HG03095 (cell line): ENCODE data around the gene MVK.

Source experiments
- ATAC-seq: cut with Tn5 transposase; IDR thresholded peaks from one replicate; pipeline ENCODE4 v1.9.1; 2021; ENCODE audit warnings: moderate library complexity; ENCODE audit not compliant: unreplicated experiment

MVK gene

DNA sequence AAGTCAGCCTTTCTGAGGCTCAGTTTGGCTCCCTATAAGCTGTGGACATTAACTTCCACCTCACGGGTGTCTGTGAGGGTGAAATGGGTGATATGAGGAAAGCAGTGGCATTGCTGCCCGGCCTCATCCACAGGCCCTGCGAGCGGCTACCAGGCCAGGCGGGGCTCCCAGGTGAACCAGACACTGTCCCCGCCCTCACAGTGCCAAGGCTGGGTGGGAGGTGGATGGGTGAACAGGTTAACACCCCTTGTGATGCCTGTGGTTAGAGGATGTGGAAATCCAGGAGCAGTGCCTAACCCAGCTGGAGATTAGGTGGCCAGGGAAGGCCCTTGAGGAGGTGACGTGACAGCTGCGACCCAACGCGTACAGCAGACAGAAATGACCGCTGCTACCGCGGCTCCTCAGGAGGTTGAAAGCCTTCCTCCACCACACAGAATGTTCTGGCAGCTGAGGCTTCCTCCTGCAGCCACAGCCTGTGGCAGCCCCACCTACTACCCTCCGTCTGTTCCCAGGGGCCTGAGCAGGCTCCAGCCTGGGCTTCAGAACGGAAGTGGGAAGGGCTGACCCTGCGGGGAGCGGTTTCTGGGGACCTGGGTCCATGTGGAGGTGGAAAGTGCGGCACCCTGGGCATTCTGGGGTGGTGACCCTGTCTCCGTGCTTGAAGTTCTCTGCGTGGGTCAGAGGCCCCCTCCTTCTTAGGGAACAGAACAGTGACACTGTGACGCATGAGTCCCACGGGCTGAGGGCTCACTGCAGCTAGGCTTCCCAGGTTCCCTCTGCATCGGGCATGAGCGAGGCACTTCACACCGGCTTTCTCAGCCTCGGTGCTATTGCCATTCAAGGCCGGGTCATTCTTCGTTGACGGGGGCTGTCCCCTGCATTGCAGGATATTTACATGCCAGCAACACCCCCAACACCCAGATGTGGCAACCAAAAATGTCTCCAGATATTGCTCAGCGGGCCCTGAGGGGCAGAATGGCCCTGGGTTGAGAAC, 10.0 kb upstream of the MVK start:
- no peak for ATAC-seq

DNA sequence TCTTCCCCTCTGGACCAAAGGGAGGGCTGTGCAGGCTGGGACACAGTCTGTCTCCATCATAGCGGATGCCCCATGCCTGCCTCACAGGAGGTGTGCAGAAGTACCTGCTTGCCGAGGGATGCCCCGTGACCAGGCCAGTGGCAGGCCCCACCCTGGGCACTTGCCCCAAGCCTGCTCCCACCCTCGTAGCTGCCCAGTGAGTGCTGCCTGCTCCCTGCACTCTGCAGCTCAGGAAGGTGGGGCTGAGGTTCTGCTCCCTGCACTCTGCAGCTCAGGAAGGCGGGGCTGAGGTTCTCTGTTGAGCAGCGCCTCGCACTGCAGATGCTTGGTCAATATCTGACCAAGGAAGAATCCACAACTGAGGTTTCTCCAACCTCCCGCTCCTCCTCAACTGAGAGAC, 7.2 kb upstream of the MVK start:
- ATAC-seq, result no peak

- ATAC-seq, result no peak
Observed at GRCh38 chr12:109567296-109567695, 6.3 kb upstream of the MVK start.

GRCh38 chr12:109567967-109568366, 5.6 kb upstream of the MVK start:
- no peak for ATAC-seq

DNA sequence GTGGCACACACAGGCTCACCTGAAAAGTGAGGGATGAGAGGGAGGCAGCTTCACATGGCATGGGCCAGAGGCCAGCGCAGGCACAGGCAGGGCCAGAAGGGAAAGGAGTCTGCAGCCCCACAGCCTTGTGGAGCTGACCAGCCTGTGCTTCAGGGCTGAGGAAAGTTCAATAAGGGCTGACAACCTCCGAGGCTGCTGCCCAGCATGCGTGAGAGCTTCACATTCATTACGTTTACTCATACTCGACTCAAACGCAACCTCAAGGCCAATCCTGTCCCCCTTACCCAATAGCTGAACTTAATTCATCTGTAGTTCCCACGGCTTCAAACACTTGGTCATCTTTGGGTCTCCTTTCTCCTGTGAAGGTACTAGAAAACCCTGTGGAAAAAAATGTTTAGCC, 5.1 kb upstream of the MVK start:
- no peak for ATAC-seq

DNA sequence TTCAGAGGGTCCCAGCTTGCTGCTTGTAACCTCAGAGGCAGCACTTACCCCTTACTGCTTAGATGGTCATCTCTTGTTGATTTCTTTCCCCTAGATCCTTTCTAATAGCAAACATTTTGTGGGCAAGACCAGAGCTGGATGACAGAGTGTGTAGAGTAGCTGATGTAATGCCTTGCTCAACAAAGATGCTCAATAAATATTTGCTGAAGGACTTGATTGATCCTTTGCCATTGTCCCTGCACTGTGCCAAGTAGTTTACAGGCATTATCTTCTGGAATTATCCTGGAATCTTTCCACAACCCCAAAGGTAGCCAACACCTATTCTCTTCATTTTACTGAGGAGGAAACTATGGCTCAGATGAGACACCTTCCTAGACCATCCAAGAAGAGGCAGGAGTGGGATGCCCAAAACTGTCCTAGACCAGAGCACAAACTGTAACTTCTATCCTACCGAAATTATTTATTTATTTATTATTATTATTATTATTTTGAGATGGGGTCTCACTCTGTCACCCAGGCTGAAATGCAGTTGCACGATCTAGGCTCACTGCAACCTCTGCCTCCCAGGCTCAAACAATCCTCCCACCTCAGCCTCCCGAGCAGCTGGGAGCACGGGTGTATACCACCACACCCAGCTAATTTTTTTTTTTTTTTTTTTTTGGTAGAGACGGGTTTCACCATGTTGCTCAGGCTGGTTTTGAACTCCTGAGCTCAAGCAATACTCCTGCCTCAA, 1.7 kb upstream of the MVK start:
- no peak for ATAC-seq

DNA sequence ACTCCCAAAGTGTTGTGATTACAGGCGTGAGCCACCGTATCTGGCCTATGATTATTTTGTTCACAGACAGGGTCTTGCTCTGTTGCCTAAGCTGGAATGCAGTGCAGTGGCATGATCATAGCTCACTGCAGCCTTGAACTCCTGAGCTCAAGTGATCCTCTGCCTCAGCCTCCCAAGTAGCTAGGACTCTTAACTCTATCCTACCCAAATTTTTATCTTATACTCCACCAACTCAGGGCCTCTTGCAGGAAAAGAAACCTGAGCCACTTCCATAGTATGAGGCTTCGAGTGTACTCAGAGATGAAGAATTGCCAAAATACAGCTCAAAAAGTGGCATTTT, 1.1 kb upstream of the MVK start:
- no peak for ATAC-seq

- ATAC-seq, result no peak
Observed at GRCh38 chr12:109573914-109574244, 285 bp downstream of the MVK start.

- ATAC-seq, result no peak
Observed at GRCh38 chr12:109575683-109576082, 2.1 kb downstream of the MVK start.

DNA sequence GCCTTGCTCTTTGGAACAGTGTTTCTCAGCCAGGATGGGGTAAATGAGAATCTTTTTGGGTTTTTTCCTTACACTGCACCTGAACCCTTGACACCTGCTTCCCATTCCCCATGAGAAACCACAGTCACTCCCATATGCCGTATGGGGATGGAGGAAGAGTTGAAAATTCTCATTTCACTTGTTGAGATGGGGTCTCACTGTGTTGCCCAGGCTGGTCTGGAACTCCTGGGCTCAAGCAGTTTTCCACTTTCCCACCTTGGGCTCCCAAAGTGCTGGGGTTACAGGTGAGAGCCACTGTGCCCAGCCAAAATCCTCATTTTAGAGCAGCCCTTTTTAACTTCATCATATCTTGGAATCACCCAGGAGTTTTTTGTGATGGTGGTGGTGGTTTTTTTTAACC, 3.7 kb downstream of the MVK start:
- no peak for ATAC-seq

DNA sequence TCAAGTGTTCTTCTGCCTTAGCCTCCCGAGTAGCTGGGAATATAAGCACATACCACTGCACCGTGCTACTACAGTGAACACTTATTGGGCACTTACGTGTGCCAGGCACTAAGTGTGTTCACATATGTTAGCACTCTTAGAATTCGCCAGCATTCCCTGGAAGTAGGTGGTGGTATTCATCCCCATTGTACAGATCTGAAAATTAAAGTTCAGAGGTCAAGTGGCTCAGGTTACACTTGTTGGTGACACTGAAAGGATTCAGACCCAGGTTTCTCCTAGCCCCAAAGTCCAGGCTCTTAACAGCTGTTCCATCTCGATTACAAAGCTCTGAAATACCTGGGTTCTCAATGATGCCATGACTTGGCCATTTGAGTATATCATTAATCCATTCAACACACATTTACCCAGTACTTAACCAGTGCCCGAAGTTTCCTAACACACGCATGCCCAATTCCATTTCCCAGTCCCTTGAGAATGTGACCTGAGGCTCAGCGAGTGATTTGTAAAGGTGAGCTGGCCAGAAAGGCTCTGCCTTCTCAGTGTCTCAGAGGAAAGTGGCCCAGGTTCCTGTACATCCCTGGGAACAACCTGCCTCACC, 4.8 kb downstream of the MVK start:
- no peak for ATAC-seq

GRCh38 chr12:109579639-109580038, 6.0 kb downstream of the MVK start:
- no peak for ATAC-seq

DNA sequence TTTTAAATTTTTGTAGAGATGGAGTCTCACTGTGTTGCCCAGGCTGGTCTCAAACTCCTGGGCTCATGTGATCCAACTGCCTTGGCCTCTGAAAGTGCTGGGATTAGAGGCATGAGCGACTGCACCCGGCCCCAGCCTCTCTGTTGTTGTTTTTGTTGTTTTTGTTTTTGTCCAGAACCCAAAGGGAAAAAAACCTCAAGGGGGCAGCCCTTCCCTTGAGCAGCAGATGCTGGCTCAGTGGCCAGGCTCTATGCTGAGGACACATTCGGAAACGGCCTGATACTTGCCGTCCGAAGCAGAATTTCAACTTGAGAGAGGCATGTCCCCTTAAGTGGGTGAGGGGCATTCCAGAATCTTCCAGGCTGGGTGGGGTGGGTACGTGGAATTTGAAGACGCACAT, 6.7 kb downstream of the MVK start:
- ATAC-seq, result no peak

- ATAC-seq, result no peak
Observed at GRCh38 chr12:109580684-109581333, 7.2 kb downstream of the MVK start.

DNA sequence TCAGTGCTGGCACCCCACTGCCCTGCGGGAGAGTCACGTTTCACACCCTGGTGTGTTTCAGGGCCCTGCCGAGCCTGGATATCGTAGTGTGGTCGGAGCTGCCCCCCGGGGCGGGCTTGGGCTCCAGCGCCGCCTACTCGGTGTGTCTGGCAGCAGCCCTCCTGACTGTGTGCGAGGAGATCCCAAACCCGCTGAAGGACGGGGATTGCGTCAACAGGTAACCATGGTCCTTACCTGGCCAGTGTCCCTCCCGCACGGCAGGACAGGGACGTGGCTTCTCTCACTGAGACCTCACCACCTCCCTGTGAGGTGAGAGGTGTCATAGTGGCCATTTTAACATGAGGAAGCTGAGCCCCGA, 7.7 kb downstream of the MVK start:
- ATAC-seq, result no peak

DNA sequence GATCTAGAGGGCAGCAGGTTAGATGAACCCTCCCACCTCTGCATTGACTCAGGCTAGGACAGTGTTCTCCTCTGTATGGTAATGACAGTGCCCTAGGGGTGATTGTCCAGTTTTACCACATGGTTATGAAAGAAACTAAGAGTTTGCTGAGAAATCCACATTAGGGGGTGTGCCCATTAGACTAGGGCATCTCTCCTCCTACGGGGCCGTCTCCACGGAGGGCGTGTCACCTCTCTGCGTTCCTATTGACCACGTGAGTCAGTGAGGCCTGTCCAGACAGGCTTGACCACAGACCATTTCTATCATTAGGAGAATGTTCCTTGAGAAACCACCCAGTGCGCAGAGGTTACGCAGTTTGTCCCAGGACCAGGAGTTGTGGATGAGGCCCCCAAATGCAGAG, 8.3 kb downstream of the MVK start:
- no peak for ATAC-seq

DNA sequence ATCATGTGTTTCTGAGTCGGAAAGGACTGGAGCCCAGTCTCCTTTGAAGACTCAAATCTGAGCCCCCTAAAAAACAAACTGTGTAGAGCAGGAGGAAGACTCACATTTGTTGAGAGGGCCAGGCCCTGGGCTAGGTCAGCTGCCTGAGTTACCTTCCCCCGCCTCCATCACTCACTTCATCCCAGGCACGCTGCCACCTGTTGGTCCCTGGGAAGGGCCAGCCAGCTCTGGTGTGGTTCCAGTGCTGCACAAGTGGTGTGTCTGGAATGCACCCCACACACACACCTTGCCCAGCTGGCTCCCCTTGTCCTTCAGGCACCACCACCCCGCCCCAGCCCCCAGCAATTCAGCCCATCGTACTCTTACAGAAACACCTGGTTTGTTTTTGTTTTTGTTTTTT, 9.0 kb downstream of the MVK start:
- ATAC-seq, result no peak

- no peak for ATAC-seq
Observed at GRCh38 chr12:109583733-109584132, 10.1 kb downstream of the MVK start.

- ATAC-seq, result no peak
Observed at GRCh38 chr12:109586385-109587296, 13.0 kb downstream of the MVK start.

- ATAC-seq, result no peak
Observed at GRCh38 chr12:109587921-109588320, 14.3 kb downstream of the MVK start.
